ENCODE measurements around the gene ANGPTL8. TPM values are rescaled to one million over a fixed set of nuclear protein-coding genes. Genes with fewer than 3 reads are reported as not detected.

Gene ANGPTL8
- total RNA-seq, 1 donor from 2014 or later, result not detected

- TF ChIP-seq CTCF (IDR thresholded peaks at IDR 0.05; ENCODE audit: unreplicated experiment), result no peak
- no peak overlapping the region for H3K27ac Mint-ChIP-seq
- no peaks in the 10 kb centered on the region for H3K27me3 Mint-ChIP-seq
- no peak for DNase-seq (ENCODE audit: low spot score, unreplicated experiment)
- H3K4me1 Mint-ChIP-seq (ENCODE audit: low read depth), result peaks cover 1% of the 10 kb centered on the region
- peaks cover 19% of the 10 kb centered on the region for H3K36me3 Mint-ChIP-seq (ENCODE audit: insufficient read depth)
- H3K9me3 Mint-ChIP-seq (ENCODE audit: low read depth), result no peaks in the 10 kb centered on the region
- H3K4me3 Mint-ChIP-seq (ENCODE audit: low read depth), result no peak overlapping the region
Measured at GRCh38 chr19:11237321-11237720, 2.1 kb upstream of the ANGPTL8 start.

DNA sequence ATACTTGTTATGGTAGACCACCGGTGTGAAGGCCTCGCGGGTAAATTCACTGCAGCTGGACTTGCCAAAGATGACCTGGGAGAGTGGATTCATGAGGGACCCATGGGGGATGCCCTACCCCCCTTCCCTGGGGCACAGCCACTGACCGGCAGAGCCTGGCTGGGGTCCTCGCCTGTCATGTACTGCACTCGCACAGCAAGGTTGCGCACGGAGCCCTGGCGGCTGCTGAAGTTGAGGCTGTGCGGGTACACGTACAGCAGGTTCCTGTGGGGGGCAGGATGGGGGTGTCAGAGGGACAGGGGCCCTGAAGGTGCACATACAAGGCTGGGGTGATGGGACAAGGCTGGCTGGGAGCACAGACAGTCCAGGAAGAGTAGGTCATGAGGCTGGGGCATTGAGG lies 1.4 kb upstream of the ANGPTL8 start:
- Mint-ChIP-seq H3K27ac (no peak overlapping the region), H3K27me3 (no peaks in the 10 kb centered on the region), H3K9me3 (ENCODE audit: low read depth) (no peaks in the 10 kb centered on the region), H3K4me1 (ENCODE audit: low read depth) (peaks cover 1% of the 10 kb centered on the region), H3K36me3 (ENCODE audit: insufficient read depth) (peaks cover 20% of the 10 kb centered on the region), H3K4me3 (ENCODE audit: low read depth) (no peak overlapping the region)
- DNase-seq (ENCODE audit: low spot score, unreplicated experiment), result no peak
- no peak for TF ChIP-seq CTCF (IDR thresholded peaks at IDR 0.05; ENCODE audit: unreplicated experiment)

- TF ChIP-seq CTCF (IDR thresholded peaks at IDR 0.05; ENCODE audit: unreplicated experiment), result no peak
- Mint-ChIP-seq H3K4me1 (ENCODE audit: low read depth) (peaks cover 1% of the 10 kb centered on the region), H3K27me3 (no peaks in the 10 kb centered on the region), H3K36me3 (ENCODE audit: insufficient read depth) (peaks cover 23% of the 10 kb centered on the region), H3K9me3 (ENCODE audit: low read depth) (no peaks in the 10 kb centered on the region), H3K4me3 (ENCODE audit: low read depth) (no peak overlapping the region), H3K27ac (no peak overlapping the region)
- DNase-seq (ENCODE audit: low spot score, unreplicated experiment), result no peak
Measured at GRCh38 chr19:11238781-11239376, 540 bp upstream of the ANGPTL8 start.

- Mint-ChIP-seq H3K27me3 (no peaks in the 10 kb centered on the region), H3K4me3 (ENCODE audit: low read depth) (no peak overlapping the region), H3K4me1 (ENCODE audit: low read depth) (peaks cover 1% of the 10 kb centered on the region), H3K36me3 (ENCODE audit: insufficient read depth) (peaks cover 24% of the 10 kb centered on the region), H3K9me3 (ENCODE audit: low read depth) (no peaks in the 10 kb centered on the region), H3K27ac (no peak overlapping the region)
- DNase-seq (ENCODE audit: low spot score, unreplicated experiment), result no peak
- no peak for TF ChIP-seq CTCF (IDR thresholded peaks at IDR 0.05; ENCODE audit: unreplicated experiment)
Measured at GRCh38 chr19:11240008-11240444, 607 bp downstream of the ANGPTL8 start.

DNA sequence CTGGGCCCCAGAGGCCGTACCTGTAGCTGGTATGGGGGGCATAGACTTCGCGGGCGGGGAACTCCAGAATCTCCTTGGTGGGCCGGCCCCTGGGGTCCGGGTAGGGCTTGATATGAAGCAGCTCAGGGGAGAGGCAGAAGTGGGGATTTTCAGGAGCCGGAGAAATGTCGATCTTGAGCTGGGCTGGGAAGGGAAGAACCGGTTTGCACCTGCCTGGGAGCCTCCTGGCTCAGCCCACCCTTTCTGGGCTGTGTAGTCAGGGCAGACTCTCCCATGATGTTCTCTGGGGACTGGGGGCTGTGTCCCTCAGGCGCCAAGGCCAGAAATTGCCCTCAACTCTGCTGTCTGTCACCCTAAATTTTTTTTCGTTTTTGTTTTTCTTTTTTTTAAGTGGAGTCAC lies 2.6 kb downstream of the ANGPTL8 start:
- peaks cover under 1% of the 10 kb centered on the region for H3K4me1 Mint-ChIP-seq (ENCODE audit: low read depth)

More for the DNA sequence above, 2.6 kb downstream of the ANGPTL8 start:
- H3K27ac Mint-ChIP-seq, result no peak overlapping the region
- TF ChIP-seq CTCF (IDR thresholded peaks at IDR 0.05; ENCODE audit: unreplicated experiment), result no peak
- no peak for DNase-seq (ENCODE audit: low spot score, unreplicated experiment)
- peaks cover 30% of the 10 kb centered on the region for H3K36me3 Mint-ChIP-seq (ENCODE audit: insufficient read depth)
- H3K4me3 Mint-ChIP-seq (ENCODE audit: low read depth), result no peak overlapping the region
- no peaks in the 10 kb centered on the region for H3K27me3 Mint-ChIP-seq
- H3K9me3 Mint-ChIP-seq (ENCODE audit: low read depth), result no peaks in the 10 kb centered on the region

Measured in progenitor cell of endocrine pancreas (in vitro differentiated cells).